GM18861 (cell line): ENCODE measurements around the gene NID1.
"Not testable (repeated sequence)": the region's sequence is repeated elsewhere in the genome, so short reads cannot be mapped to it uniquely, and the experiment has no call there.

Experiments used
- ATAC-seq: cut with Tn5 transposase; IDR thresholded peaks from one replicate; pipeline ENCODE4 v1.9.1; 2021; ENCODE audit not compliant: unreplicated experiment

NID1 gene

GRCh38 chr1:236033336-236033735 is 31.6 kb downstream of the NID1 start:
- ATAC-seq = no peak

GRCh38 chr1:236030534-236030933 is 34.4 kb downstream of the NID1 start:
- ATAC-seq = no peak

- ATAC-seq = no peak
Measured at GRCh38 chr1:236029428-236029940, 35.4 kb downstream of the NID1 start.

- ATAC-seq = no peak
Measured at GRCh38 chr1:236027104-236027503, 37.8 kb downstream of the NID1 start.

- no peak for ATAC-seq
Measured at GRCh38 chr1:236025836-236026235, 39.1 kb downstream of the NID1 start.

GRCh38 chr1:236024641-236025040 is 40.2 kb downstream of the NID1 start:
- no peak for ATAC-seq

GRCh38 chr1:236023926-236024565 is 40.8 kb downstream of the NID1 start:
- no peak for ATAC-seq

- no peak for ATAC-seq
Measured at GRCh38 chr1:236021424-236022135, 43.3 kb downstream of the NID1 start.

GRCh38 chr1:236020359-236021219 is 44.3 kb downstream of the NID1 start:
- ATAC-seq = no peak

GRCh38 chr1:236018885-236019453 is 45.9 kb downstream of the NID1 start:
- no peak for ATAC-seq

GRCh38 chr1:236016782-236017400 is 48.0 kb downstream of the NID1 start:
- ATAC-seq = no peak

GRCh38 chr1:236016083-236016482 is 48.8 kb downstream of the NID1 start:
- no peak for ATAC-seq

- ATAC-seq = no peak
Measured at GRCh38 chr1:236015539-236015938, 49.4 kb downstream of the NID1 start.

GRCh38 chr1:236013330-236013729 is 51.6 kb downstream of the NID1 start:
- ATAC-seq = no peak

GRCh38 chr1:236011641-236012040 is 53.2 kb downstream of the NID1 start:
- ATAC-seq = no peak

- ATAC-seq = no peak
Measured at GRCh38 chr1:236010443-236010842, 54.4 kb downstream of the NID1 start.

- ATAC-seq = no peak
Measured at GRCh38 chr1:236009857-236010256, 55.0 kb downstream of the NID1 start.

- ATAC-seq = no peak
Measured at GRCh38 chr1:236009191-236009590, 55.7 kb downstream of the NID1 start.

GRCh38 chr1:236007781-236008180 is 57.1 kb downstream of the NID1 start:
- no peak for ATAC-seq

- not testable (repeated sequence) for ATAC-seq
Measured at GRCh38 chr1:236003058-236003457, 61.8 kb downstream of the NID1 start.

GRCh38 chr1:236002572-236002971 is 62.3 kb downstream of the NID1 start:
- ATAC-seq = no peak
